Measurements from ENCODE around the gene OR8B2. TPM values are rescaled to one million over a fixed set of nuclear protein-coding genes. Genes with fewer than 3 reads are reported as not detected.

OR8B2 gene, protein sequence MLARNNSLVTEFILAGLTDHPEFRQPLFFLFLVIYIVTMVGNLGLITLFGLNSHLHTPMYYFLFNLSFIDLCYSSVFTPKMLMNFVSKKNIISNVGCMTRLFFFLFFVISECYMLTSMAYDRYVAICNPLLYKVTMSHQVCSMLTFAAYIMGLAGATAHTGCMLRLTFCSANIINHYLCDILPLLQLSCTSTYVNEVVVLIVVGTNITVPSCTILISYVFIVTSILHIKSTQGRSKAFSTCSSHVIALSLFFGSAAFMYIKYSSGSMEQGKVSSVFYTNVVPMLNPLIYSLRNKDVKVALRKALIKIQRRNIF
- total RNA-seq (2022) (not detected in 2 replicates), Bru-seq, nascent RNA (not detected), BruChase-seq, experiment 1, labeled RNA remaining after a 2-hour chase (not detected), BruChase-seq, experiment 2, labeled RNA remaining after a 6-hour chase (not detected)
- long read RNA-seq: 0 reads

DNA sequence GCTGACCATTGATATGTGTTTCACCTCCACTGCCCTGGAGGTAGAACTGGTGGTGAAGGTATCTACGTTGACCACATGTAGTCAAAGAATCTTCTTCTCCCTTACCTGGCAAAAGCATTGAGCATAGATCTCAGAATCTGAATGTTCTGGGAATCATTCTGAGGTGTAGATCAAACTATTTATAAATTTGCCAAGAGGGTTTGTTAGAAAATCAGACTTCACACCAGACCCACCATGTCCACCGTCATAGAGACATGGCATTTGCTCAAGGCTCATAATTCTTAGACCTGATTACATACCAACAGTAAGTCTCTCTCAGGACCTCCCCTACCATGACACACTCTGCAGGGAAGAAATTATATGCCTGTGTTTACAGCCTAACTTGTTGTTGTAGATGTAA, at the start of gene OR8B2:
Gene OR8B2 (minus strand): TSS at position 101 of the 400 bp plus-strand sequence. CDS start 1,156 bp downstream, outside the sequence.
- Mint-ChIP-seq H3K9me3 (ENCODE audit: unreplicated experiment) (no peaks in the 10 kb centered on the region), H3K36me3 (ENCODE audit: insufficient read depth, unreplicated experiment) (no peaks in the 10 kb centered on the region), H3K4me1 (ENCODE audit: low read depth, unreplicated experiment) (no peaks in the 10 kb centered on the region), H3K27me3 (ENCODE audit: insufficient read depth, unreplicated experiment) (peaks cover 9% of the 10 kb centered on the region), H3K27ac (ENCODE audit: unreplicated experiment) (no peak within 1 kb of the TSS), H3K4me3 (ENCODE audit: unreplicated experiment) (no peak within 1 kb of the TSS)
- TF ChIP-seq, protein P1, sequence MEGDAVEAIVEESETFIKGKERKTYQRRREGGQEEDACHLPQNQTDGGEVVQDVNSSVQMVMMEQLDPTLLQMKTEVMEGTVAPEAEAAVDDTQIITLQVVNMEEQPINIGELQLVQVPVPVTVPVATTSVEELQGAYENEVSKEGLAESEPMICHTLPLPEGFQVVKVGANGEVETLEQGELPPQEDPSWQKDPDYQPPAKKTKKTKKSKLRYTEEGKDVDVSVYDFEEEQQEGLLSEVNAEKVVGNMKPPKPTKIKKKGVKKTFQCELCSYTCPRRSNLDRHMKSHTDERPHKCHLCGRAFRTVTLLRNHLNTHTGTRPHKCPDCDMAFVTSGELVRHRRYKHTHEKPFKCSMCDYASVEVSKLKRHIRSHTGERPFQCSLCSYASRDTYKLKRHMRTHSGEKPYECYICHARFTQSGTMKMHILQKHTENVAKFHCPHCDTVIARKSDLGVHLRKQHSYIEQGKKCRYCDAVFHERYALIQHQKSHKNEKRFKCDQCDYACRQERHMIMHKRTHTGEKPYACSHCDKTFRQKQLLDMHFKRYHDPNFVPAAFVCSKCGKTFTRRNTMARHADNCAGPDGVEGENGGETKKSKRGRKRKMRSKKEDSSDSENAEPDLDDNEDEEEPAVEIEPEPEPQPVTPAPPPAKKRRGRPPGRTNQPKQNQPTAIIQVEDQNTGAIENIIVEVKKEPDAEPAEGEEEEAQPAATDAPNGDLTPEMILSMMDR (IDR thresholded peaks at IDR 0.05; ENCODE audit: insufficient read depth in 1 of 2, low read depth in 1 of 2, low read length in 1 of 2, severe bottlenecking in 1 of 2, unreplicated experiment in 1 of 2): no peak
- Histone ChIP-seq H3K36me3 (ENCODE audit: control insufficient read depth, insufficient read depth, low read length) (no peaks in the 10 kb centered on the region), H3K4me1 (no peaks in the 10 kb centered on the region), H3K4me3 (ENCODE audit: low read depth, low read length) (no peak within 1 kb of the TSS), H3K27me3 (replicated peaks; ENCODE audit: control insufficient read depth, insufficient read depth, low read length) (no peaks in the 10 kb centered on the region), H3K9me3 (no peaks in the 10 kb centered on the region)
- BruUV-seq (replicated peaks): no TSS peak
- POLR2A ChIA-PET: no interaction called here
- no peak for DNase-seq
- CTCF ChIA-PET: no interaction called here
- intact Hi-C loops (cut with micrococcal nuclease; ENCODE audit: unreplicated experiment): no loop called here

DNA sequence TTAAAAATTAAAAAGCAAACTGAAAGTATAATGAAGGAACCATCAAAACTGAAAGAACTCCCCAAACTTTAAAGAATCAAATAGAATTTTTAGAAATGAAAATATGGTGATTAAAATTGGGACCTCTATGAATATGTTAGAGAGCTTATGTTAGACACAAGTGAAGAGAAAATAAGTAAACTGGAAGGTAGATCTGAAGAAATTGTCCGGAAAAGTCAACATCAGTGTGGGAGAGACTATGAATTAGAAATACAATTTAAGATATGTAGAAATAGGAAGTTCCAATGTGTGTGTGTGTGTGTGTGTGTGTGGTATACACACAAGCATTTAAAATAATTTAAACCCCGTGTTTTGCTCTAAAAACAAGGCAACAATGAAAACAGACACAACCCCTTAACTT, 45.3 kb upstream of the OR8B2 start:
- peaks cover 7% of the 10 kb centered on the region for H3K27me3 Mint-ChIP-seq (ENCODE audit: insufficient read depth, unreplicated experiment)
- TF ChIP-seq, protein P1 (IDR thresholded peaks at IDR 0.05; ENCODE audit: insufficient read depth in 1 of 2, low read depth in 1 of 2, low read length in 1 of 2, severe bottlenecking in 1 of 2, unreplicated experiment in 1 of 2): no peak
- Histone ChIP-seq H3K4me1 (0 out of 2 replicates have a peak, but pooled peaks cover 6% of the 10 kb centered on the region), H3K9me3 (peaks cover 15% of the 10 kb centered on the region), H3K36me3 (ENCODE audit: control insufficient read depth, insufficient read depth, low read length) (no peaks in the 10 kb centered on the region), H3K27me3 (replicated peaks; ENCODE audit: control insufficient read depth, insufficient read depth, low read length) (no peaks in the 10 kb centered on the region), H3K4me3 (ENCODE audit: low read depth, low read length) (no peak overlapping the region)
- H3K36me3 Mint-ChIP-seq (ENCODE audit: insufficient read depth, unreplicated experiment): no peaks in the 10 kb centered on the region
- peaks cover 19% of the 10 kb centered on the region for H3K9me3 Mint-ChIP-seq (ENCODE audit: unreplicated experiment)
- H3K4me1 Mint-ChIP-seq (ENCODE audit: low read depth, unreplicated experiment): no peaks in the 10 kb centered on the region
- H3K4me3 Mint-ChIP-seq (ENCODE audit: unreplicated experiment): no peak overlapping the region
- DNase-seq: no peak
- CTCF ChIA-PET: interaction anchor here (0.6 to 0.7 kb wide), 2 partner anchors 42 to 661 kb away, joined by 3 read pairs; no protein-coding TSS in a partner anchor
- H3K27ac Mint-ChIP-seq (ENCODE audit: unreplicated experiment): no peak overlapping the region
- intact Hi-C loops (cut with micrococcal nuclease; ENCODE audit: unreplicated experiment): no loop called here
- POLR2A ChIA-PET: no interaction called here
- no TSS peak for BruUV-seq (replicated peaks)

DNA sequence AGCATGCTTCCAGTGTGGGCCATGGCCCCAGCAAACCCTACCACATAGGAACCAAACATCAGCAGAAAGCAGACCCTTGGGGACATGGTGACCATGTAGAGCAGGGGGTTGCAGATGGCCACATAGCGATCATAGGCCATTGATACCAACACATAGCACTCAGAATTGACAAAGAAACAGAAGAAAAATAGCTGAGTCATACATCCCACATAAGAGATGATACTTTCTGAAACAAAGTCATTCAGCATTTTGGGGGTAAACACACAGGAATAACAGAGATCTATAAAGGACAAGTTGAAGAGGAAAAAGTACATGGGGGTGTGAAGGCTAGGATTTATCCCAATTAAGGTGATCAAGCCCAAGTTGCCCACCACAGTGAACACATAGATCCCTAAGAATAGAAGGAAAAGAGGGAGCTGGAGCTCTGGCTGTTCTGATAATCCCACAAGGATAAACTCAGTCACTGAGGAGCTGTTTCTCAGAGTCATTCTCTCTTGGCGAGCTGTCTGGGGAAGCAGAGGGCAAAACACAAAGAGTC, 40.2 kb upstream of the OR8B2 start, which contains the start of gene OR8B4:
Gene OR8B4 (minus strand): TSS at position 488 of the 538 bp plus-strand sequence. CDS start 0 bp downstream, at position 488.
- CTCF ChIA-PET: no interaction called here

More for the DNA sequence above, 40.2 kb upstream of the OR8B2 start, which contains the start of gene OR8B4:
- Mint-ChIP-seq H3K27me3 (ENCODE audit: insufficient read depth, unreplicated experiment) (peaks cover 17% of the 10 kb centered on the region), H3K36me3 (ENCODE audit: insufficient read depth, unreplicated experiment) (no peaks in the 10 kb centered on the region), H3K4me3 (ENCODE audit: unreplicated experiment) (no peak within 1 kb of the TSS), H3K27ac (ENCODE audit: unreplicated experiment) (no peak within 1 kb of the TSS), H3K4me1 (ENCODE audit: low read depth, unreplicated experiment) (no peaks in the 10 kb centered on the region), H3K9me3 (ENCODE audit: unreplicated experiment) (peaks cover 12% of the 10 kb centered on the region)
- H3K27me3 ChIP-seq (replicated peaks; ENCODE audit: control insufficient read depth, insufficient read depth, low read length): no peaks in the 10 kb centered on the region
- no peaks in the 10 kb centered on the region for H3K36me3 ChIP-seq (ENCODE audit: control insufficient read depth, insufficient read depth, low read length)
- no peak for DNase-seq
- H3K9me3 ChIP-seq: peaks cover 6% of the 10 kb centered on the region
- BruUV-seq (replicated peaks): no TSS peak
- TF ChIP-seq, protein P1 (IDR thresholded peaks at IDR 0.05; ENCODE audit: insufficient read depth in 1 of 2, low read depth in 1 of 2, low read length in 1 of 2, severe bottlenecking in 1 of 2, unreplicated experiment in 1 of 2): no peak
- H3K4me3 ChIP-seq (ENCODE audit: low read depth, low read length): no peak within 1 kb of the TSS
- H3K4me1 ChIP-seq: no peaks in the 10 kb centered on the region
- intact Hi-C loops (cut with micrococcal nuclease; ENCODE audit: unreplicated experiment): no loop called here
- POLR2A ChIA-PET: no interaction called here

Measured in Caco-2 (cell line).